Uterus (tissue), 2 donors: ENCODE measurements around the gene ARID5A.

ENCODE experiments used
- POLR2A ChIP-seq, 2 donors: fragments of 450-650 bp; IDR thresholded peaks; one replicate each; pipeline ENCODE4 v1.6.1; 2016; ENCODE audit warnings: antibody characterized with exemption in 2 of 2, mild to moderate bottlenecking in 1 of 2, moderate library complexity in 1 of 2
- TF ChIP-seq, protein P1 (sequence below), 4 experiments: fragments of 200-600 bp in 2 of 4; fragments of 450-650 bp in 2 of 4; sonication (generic) in 2 of 4; IDR thresholded peaks; one replicate each; pipeline ENCODE4 v1.5.1; 2016 to 2019; ENCODE audit warnings: antibody characterized with exemption in 4 of 4, mild to moderate bottlenecking in 2 of 4, moderate library complexity in 1 of 4

GRCh38 chr2:96532641-96533291 lies 3.8 kb upstream of the ARID5A start:
- TF ChIP-seq, protein P1, sequence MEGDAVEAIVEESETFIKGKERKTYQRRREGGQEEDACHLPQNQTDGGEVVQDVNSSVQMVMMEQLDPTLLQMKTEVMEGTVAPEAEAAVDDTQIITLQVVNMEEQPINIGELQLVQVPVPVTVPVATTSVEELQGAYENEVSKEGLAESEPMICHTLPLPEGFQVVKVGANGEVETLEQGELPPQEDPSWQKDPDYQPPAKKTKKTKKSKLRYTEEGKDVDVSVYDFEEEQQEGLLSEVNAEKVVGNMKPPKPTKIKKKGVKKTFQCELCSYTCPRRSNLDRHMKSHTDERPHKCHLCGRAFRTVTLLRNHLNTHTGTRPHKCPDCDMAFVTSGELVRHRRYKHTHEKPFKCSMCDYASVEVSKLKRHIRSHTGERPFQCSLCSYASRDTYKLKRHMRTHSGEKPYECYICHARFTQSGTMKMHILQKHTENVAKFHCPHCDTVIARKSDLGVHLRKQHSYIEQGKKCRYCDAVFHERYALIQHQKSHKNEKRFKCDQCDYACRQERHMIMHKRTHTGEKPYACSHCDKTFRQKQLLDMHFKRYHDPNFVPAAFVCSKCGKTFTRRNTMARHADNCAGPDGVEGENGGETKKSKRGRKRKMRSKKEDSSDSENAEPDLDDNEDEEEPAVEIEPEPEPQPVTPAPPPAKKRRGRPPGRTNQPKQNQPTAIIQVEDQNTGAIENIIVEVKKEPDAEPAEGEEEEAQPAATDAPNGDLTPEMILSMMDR (IDR thresholded peaks at IDR 0.05), result no peak
- TF ChIP-seq POLR2A (IDR thresholded peaks at IDR 0.05), result no peak
